Cardiac muscle cell (in vitro differentiated cells and primary cell): ENCODE results near the gene IGFBP5. TPM values are rescaled to one million over a fixed set of nuclear protein-coding genes. Genes with fewer than 3 reads are reported as not detected.

Experiments
- DNase-seq, 2 donors: peaks; one replicate each; pipeline versions ENCODE4 v3.0.0 to v3.0.0-alpha.2; 2010 to 2017; ENCODE audit warnings: low read depth in 1 of 2, low spot score in 1 of 2
- H3K27ac ChIP-seq: fragments of 200-600 bp; sonication (generic); 2 replicates; pipeline ENCODE4 v1.5.1; 2016
- H3K27me3 ChIP-seq: fragments of 200-600 bp; sonication (generic); 2 replicates; pipeline ENCODE4 v1.6.0; 2016; ENCODE audit warnings: control low read depth
- H3K36me3 ChIP-seq: fragments of 200-600 bp; sonication (generic); 2 replicates; pipeline ENCODE4 v1.5.1; 2016; ENCODE audit warnings: control low read depth
- H3K4me1 ChIP-seq: fragments of 200-600 bp; sonication (generic); 2 replicates; pipeline ENCODE4 v1.8.1; 2017; ENCODE audit warnings: low read depth, mild to moderate bottlenecking, mixed run types
- H3K4me3 ChIP-seq: fragments of 200-600 bp; sonication (generic); 2 replicates; pipeline ENCODE4 v1.5.1; 2016; ENCODE audit warnings: mild to moderate bottlenecking
- H3K9me3 ChIP-seq: fragments of 200-600 bp; sonication (generic); 2 replicates; pipeline ENCODE4 v1.5.1; 2017; ENCODE audit warnings: low read depth, mild to moderate bottlenecking, control low read depth
- polyA plus RNA-seq: library from polyadenylated mRNA; unstranded; fragments of >200 nt; fragmentation: Nextera tagmentation; extraction: Ambion mirVana; gene quantifications from 2 replicates; pipeline ENCODE4 v1.2.1, GENCODE V29; 2016
- total RNA-seq: library from RNA; depleted of rRNA; stranded (reverse); fragments of >200 nt; gene quantifications from 2 replicates; pipeline ENCODE4 v1.2.3, GENCODE V29; 2016
- TF ChIP-seq, protein P1 (sequence below): IDR thresholded peaks from 2 replicates; pipeline ENCODE4 v1.5.1; 2012; ENCODE audit warnings: low read depth, mild to moderate bottlenecking, low read length

The IGFBP5 gene
- total and polyA plus RNA-seq, 2 experiments from 2014 or later = 35.2 to 132 TPM

DNA sequence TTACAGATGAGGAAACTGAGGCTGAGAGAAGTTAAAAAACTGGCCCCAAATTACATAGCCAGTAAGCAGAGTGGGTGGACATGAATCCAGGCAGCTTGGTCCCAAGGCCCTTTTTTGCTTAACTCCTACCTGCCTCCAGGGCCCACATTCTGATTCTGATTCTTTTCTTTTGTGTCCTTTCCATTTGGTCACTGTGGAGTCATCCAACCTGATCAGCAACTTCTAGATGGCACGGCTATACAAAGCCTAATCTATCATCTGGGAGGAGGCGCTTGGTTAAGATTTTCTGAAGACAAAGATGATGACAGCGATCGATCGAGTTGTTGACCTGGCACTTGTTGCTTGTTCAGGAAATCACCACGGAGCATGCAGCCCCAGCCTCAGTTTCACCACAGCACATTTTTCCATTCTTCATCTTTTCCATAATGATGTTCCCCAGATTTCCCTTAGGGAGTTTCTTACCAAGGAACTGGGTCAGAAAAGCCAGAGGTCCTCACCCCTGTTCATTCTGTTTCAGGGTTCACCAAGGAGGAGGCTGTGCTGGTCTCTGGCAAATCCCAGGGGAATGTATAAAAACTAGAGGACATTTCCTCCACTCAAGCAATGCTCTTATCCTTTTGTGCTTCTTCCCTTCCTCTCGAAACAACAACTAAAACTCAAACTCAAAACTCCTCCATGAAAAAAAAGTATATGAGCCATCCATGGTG is 69.0 kb downstream of the IGFBP5 start:
- Histone ChIP-seq H3K4me1 (no peaks in the 10 kb centered on the region), H3K9me3 (no peaks in the 10 kb centered on the region), H3K27me3 (no peaks in the 10 kb centered on the region), H3K4me3 (no peak overlapping the region), H3K27ac (no peak overlapping the region), H3K36me3 (no peaks in the 10 kb centered on the region)
- DNase-seq = no peak
- TF ChIP-seq, protein P1, sequence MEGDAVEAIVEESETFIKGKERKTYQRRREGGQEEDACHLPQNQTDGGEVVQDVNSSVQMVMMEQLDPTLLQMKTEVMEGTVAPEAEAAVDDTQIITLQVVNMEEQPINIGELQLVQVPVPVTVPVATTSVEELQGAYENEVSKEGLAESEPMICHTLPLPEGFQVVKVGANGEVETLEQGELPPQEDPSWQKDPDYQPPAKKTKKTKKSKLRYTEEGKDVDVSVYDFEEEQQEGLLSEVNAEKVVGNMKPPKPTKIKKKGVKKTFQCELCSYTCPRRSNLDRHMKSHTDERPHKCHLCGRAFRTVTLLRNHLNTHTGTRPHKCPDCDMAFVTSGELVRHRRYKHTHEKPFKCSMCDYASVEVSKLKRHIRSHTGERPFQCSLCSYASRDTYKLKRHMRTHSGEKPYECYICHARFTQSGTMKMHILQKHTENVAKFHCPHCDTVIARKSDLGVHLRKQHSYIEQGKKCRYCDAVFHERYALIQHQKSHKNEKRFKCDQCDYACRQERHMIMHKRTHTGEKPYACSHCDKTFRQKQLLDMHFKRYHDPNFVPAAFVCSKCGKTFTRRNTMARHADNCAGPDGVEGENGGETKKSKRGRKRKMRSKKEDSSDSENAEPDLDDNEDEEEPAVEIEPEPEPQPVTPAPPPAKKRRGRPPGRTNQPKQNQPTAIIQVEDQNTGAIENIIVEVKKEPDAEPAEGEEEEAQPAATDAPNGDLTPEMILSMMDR = no peak

DNA sequence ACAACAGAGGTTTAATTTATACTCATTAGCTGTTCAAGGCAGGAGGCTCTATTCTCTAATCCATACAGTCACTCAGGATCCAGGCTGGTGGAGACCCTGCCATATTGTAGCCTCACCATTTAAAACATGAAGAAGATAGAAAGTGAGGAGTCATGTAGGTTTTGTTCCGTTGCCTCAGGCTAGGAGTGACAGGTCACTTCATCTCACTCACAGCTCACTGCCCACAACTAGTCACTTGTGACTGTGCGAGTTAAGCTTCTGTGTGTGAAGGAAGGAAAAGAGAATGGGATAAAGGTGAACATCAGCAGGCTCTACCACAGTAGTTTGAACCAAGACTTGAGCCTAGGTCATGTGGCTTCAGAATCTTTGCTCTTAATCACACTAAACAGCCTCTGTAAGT is 71.1 kb downstream of the IGFBP5 start:
- Histone ChIP-seq H3K27me3 (no peaks in the 10 kb centered on the region), H3K4me3 (no peak overlapping the region), H3K9me3 (no peaks in the 10 kb centered on the region), H3K27ac (no peak overlapping the region), H3K36me3 (no peaks in the 10 kb centered on the region), H3K4me1 (peaks cover 4% of the 10 kb centered on the region)
- TF ChIP-seq, protein P1 = no peak
- DNase-seq = no peak

DNA sequence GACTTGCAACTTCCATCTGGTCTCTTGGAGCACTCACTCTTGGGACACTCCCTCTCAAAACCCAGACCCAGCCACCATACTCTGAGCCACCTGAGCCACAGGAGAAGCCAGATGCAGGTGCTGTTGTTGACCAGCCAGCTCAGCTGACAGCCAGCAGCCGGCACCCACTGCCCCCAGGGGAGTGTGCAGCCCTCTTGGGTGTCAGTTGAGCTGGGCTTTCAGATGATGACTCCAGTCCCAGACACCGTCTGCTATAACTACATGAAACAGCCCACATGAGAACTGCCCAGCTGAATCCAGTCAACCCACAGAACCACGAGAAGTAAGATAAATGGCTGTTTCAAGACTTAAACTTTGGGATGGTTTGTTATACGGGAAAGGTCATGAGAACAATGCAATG is 72.8 kb downstream of the IGFBP5 start:
- Histone ChIP-seq H3K9me3 (no peaks in the 10 kb centered on the region), H3K36me3 (no peaks in the 10 kb centered on the region), H3K4me1 (peaks cover 8% of the 10 kb centered on the region), H3K4me3 (no peak overlapping the region), H3K27me3 (no peaks in the 10 kb centered on the region), H3K27ac (no peak overlapping the region)
- no peak for DNase-seq
- TF ChIP-seq, protein P1 = no peak

Other genes with a start within 250 kb of the IGFBP5 start
- gene RPL37A, start 196.7 kb downstream of the IGFBP5 start, total RNA-seq = 685 and 1,239 TPM in 2 replicates
- 1,245 and 1,367 TPM in 2 replicates for gene RPL37A, start 196.7 kb downstream of the IGFBP5 start, polyA plus RNA-seq
- gene IGFBP2, start 62.1 kb downstream of the IGFBP5 start, total RNA-seq = 402 and 451 TPM in 2 replicates
- gene IGFBP2, start 62.1 kb downstream of the IGFBP5 start, polyA plus RNA-seq = 476 and 569 TPM in 2 replicates
- not detected in 2 replicates for gene TNP1, start 164.5 kb upstream of the IGFBP5 start, total RNA-seq
- not detected in 2 replicates for gene TNP1, start 164.5 kb upstream of the IGFBP5 start, polyA plus RNA-seq